Astrocyte of the spinal cord (primary cell): Measurements from ENCODE around the gene PTEN.

ENCODE experiments used
- DNase-seq: peaks from one replicate; pipeline ENCODE4 v3.0.0; 2011; ENCODE audit warnings: low read depth, low spot score
- H3K4me3 ChIP-seq: 2 replicates; pipeline ENCODE4 v1.5.1; 2011; ENCODE audit warnings: low read depth, mild to moderate bottlenecking, low read length, moderate library complexity
- in situ Hi-C: cut with HindIII; loops from 2 replicates; pipeline ENCODE4 v1.10.0; 2017; ENCODE audit warnings: low sequenced_read_pairs
- TF ChIP-seq, protein P1 (sequence below): IDR thresholded peaks from 2 replicates; pipeline ENCODE4 v1.5.1; 2012; ENCODE audit warnings: low read depth, mild to moderate bottlenecking, low read length, inconsistent platforms

The PTEN gene

DNA sequence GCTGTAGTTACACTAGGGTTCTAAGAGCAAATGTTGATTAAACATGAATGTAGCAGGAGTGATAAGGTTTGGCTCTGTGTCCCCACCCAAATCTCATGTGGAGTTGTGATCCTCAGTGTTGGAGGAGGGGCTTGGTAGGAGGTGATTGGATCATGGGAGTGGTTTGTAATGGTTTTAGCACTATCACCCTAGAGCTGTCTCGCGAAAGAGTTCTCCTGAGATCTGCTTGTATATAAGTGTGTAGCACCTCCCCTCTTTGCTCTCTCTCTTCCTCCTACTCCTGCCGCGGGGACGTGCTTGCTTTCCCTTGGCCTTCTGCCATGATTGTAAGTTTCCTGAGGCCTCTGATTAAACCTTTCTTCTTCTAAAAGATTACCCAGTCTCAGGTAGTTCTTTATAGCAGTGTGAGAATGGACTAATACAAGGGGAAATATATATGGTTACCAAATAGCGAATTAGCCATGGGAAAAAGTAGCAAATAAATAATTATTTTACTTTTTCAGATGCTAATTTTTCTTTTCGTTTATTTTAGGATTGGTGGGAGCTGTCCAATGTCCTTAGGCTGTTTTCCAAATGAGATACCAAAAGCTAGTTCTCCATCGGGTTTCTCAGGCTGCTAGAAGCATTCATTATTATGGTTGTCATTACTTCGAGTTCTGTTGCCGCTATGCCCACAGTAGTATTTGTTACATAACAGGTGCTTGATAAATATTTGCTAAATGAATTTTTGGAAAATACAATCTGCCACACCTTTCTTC, 58.7 kb downstream of the PTEN start:
- H3K4me3 ChIP-seq = no peak overlapping the region
- in situ Hi-C loops = no loop called here
- TF ChIP-seq, protein P1, sequence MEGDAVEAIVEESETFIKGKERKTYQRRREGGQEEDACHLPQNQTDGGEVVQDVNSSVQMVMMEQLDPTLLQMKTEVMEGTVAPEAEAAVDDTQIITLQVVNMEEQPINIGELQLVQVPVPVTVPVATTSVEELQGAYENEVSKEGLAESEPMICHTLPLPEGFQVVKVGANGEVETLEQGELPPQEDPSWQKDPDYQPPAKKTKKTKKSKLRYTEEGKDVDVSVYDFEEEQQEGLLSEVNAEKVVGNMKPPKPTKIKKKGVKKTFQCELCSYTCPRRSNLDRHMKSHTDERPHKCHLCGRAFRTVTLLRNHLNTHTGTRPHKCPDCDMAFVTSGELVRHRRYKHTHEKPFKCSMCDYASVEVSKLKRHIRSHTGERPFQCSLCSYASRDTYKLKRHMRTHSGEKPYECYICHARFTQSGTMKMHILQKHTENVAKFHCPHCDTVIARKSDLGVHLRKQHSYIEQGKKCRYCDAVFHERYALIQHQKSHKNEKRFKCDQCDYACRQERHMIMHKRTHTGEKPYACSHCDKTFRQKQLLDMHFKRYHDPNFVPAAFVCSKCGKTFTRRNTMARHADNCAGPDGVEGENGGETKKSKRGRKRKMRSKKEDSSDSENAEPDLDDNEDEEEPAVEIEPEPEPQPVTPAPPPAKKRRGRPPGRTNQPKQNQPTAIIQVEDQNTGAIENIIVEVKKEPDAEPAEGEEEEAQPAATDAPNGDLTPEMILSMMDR = no peak
- no peak for DNase-seq

DNA sequence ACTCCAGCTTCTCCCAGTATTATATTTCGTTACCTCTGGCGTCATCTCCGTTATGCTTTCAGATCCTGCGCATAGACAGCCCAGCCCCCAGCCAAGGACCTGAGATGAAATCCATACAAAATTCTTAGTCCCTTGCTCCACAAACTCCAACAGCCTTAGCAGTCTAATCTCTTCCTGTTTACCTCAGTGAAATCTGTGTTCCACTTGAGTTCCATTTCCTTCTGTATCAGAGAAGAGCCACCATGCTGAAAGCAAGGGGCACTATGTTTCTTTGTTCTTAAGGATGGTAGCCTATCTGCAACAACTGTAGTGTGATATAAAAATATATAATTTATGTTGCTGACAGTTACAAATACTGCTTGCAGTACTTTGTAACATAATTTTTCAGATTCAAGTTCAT, 59.8 kb downstream of the PTEN start:
- in situ Hi-C loops = no loop called here
- DNase-seq = no peak
- TF ChIP-seq, protein P1 = no peak
- H3K4me3 ChIP-seq = no peak overlapping the region

DNA sequence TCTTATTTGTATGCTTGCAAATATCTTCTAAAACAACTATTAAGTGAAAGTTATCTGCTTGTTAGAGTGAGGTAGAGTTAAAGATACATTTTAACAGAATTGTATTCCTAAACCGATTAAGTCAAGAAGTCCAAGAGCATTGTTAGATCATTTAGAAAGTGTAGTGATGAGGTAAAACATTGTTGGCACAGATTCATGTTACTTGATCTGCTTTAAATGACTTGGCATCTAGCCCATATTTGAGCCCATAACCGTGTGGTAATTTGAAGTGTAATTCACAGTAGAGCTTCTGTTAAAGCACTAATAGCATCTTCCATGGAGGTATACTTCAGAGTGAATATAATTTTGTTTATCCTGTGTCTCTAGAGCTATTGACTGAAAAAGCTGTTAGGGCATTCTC, 62.1 kb downstream of the PTEN start:
- H3K4me3 ChIP-seq = no peak overlapping the region
- in situ Hi-C loops = no loop called here
- TF ChIP-seq, protein P1 = no peak
- peak; percentile 44 for DNase-seq

DNA sequence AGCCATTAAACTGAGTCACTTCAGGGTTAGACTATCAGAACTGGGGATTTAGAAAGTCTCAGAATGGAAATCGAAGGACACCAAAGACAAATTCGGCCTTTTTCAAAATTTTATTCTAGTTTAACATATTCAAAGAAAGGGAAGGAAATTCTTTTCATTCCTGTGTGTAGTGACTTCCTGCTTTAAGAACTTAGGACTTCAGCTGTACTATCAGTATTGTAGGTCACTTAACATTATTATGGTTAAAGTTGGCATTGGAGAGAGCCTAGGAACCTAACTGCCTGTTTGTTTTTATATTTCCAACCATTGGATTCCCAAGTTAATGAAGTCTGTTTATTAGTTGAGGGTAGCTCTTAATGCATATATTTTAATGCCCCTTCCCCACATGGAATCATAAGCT, 63.7 kb downstream of the PTEN start:
- in situ Hi-C loops = no loop called here
- TF ChIP-seq, protein P1 = no peak
- peak; percentile 61 for DNase-seq

DNA sequence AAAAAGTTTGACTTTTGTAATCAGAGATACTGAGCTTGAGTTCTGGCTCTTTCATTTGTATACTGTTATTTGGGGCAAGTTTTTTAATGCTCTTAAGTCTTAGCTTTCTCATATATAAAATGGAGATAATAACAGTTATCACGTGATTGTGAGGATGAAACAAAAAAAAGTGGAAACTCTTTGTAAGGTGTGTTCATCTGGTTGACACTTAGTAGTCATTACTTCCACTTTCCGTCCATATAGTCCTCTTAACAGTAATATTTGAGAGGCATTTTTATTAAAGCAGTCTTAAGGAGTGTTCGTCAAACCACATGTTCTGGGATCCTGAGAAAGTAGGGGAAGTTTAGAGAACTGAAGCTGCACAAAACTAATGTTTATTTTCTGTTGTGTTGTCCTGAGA, 65.6 kb downstream of the PTEN start:
- in situ Hi-C loops = no loop called here
- TF ChIP-seq, protein P1 = no peak

More for the DNA sequence above, 63.7 kb downstream of the PTEN start:
- H3K4me3 ChIP-seq = no peak overlapping the region

DNA sequence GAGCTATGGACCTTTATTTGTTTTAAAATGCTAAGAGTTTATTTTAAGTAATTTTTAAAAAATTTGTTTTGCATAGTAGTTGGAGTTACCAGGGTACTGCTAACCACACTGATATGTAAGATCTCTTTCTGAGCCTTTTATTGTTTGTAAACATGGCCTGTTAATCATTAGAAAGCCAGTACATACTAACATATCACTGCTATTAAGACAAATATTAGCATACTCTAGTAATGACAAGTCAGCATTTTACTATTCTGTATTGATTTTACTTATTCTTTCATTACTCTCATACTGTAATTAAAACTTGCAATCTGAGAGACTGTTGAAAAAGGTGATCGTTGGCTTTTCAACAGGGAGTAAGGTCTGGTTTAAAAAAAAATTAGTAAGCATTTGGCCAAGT, 66.7 kb downstream of the PTEN start:
- H3K4me3 ChIP-seq = no peak overlapping the region
- in situ Hi-C loops = no loop called here
- no peak for DNase-seq
- TF ChIP-seq, protein P1 = no peak

More for the DNA sequence above, 65.6 kb downstream of the PTEN start:
- no peak overlapping the region for H3K4me3 ChIP-seq
- DNase-seq = no peak
